HEK293 (cell line): ENCODE data around the gene FILIP1.
A peak's percentile ranks its signal among the peaks of the same experiment; 100 is the strongest.

ENCODE experiments used
- CTCF ChIA-PET: fragments of 350-600 bp; formaldehyde crosslinking; extraction: SDS; loops from one replicate; lab custom pipeline; 2021; ENCODE audit warnings: antibody characterized with exemption; lab: Yijun Ruan, JAX
- POLR2A ChIA-PET: fragments of 300-600 bp; formaldehyde crosslinking; extraction: SDS; loops from one replicate; lab custom pipeline; 2020; ENCODE audit warnings: antibody characterized with exemption, inconsistent platforms; lab: Yijun Ruan, JAX
- H3K27ac ChIP-seq: fragments of 200-500 bp; sonication (Bioruptor generic); 2 replicates; pipeline ENCODE4 v1.5.1; 2014; ENCODE audit warnings: low read depth, low read length, control low read depth, inconsistent platforms; ENCODE audit errors: extremely low read depth
- H3K36me3 ChIP-seq, 2 experiments: fragments of 200-500 bp in 1 of 2; sonication (Bioruptor generic) in 1 of 2; 1 replicate in 1 of 2; 2 replicates in 1 of 2; pipeline ENCODE4 v1.5.1; 2014 to 2017; ENCODE audit warnings: inconsistent platforms in 2 of 2, low read length in 2 of 2; ENCODE audit not compliant: control insufficient read depth in 2 of 2, insufficient read depth in 1 of 2
- H3K4me1 ChIP-seq: fragments of 200-500 bp; sonication (Bioruptor generic); 2 replicates; pipeline ENCODE4 v1.5.1; 2014; ENCODE audit warnings: mild to moderate bottlenecking, low read length, inconsistent platforms; ENCODE audit not compliant: control insufficient read depth, insufficient read depth
- H3K4me3 ChIP-seq: 2 replicates; pipeline ENCODE4 v1.5.1; 2011; ENCODE audit warnings: low read depth, mild to moderate bottlenecking, control low read depth, low read length, moderate library complexity
- H3K9me3 ChIP-seq: fragments of 200-500 bp; sonication (Bioruptor generic); 2 replicates; pipeline ENCODE4 v1.5.1; 2014; ENCODE audit warnings: low read depth, low read length, inconsistent platforms; ENCODE audit not compliant: control insufficient read depth, insufficient read depth
- CTCF ChIP-seq: fragments of 450-650 bp; formaldehyde crosslinking; IDR thresholded peaks from 2 replicates; pipeline ENCODE4 v1.5.1; 2016; ENCODE audit warnings: missing biosample characterization, missing genetic modification characterization
- MZF1 ChIP-seq: fragments of 450-650 bp; formaldehyde crosslinking; IDR thresholded peaks from 2 replicates; pipeline ENCODE4 v1.5.1; 2017; ENCODE audit warnings: missing biosample characterization, missing genetic modification characterization, borderline replicate concordance
- SCRT1 ChIP-seq: fragments of 450-650 bp; formaldehyde crosslinking; IDR thresholded peaks from 2 replicates; pipeline ENCODE4 v1.5.1; 2016; ENCODE audit warnings: missing biosample characterization, missing genetic modification characterization, borderline replicate concordance
- SCRT2 ChIP-seq: fragments of 450-650 bp; formaldehyde crosslinking; IDR thresholded peaks from 2 replicates; pipeline ENCODE4 v1.5.1; 2016; ENCODE audit warnings: missing biosample characterization, missing genetic modification characterization
- ZBTB1 ChIP-seq: fragments of 450-650 bp; formaldehyde crosslinking; IDR thresholded peaks from 2 replicates; pipeline ENCODE4 v1.5.1; 2016; ENCODE audit warnings: missing biosample characterization, missing genetic modification characterization
- ZBTB17 ChIP-seq: fragments of 450-650 bp; formaldehyde crosslinking; IDR thresholded peaks from 2 replicates; pipeline ENCODE4 v1.5.1; 2016; ENCODE audit warnings: missing biosample characterization, missing genetic modification characterization
- ZBTB44 ChIP-seq: fragments of 450-650 bp; IDR thresholded peaks from 2 replicates; pipeline ENCODE4 v1.5.1; 2018; ENCODE audit warnings: missing biosample characterization, mild to moderate bottlenecking, missing genetic modification characterization
- ZBTB7A ChIP-seq: fragments of 450-650 bp; formaldehyde crosslinking; IDR thresholded peaks from 2 replicates; pipeline ENCODE4 v1.5.1; 2016; ENCODE audit warnings: low read depth, missing biosample characterization, missing genetic modification characterization
- ZBTB8A ChIP-seq: fragments of 450-650 bp; formaldehyde crosslinking; IDR thresholded peaks from 2 replicates; pipeline ENCODE4 v1.5.1; 2016; ENCODE audit warnings: missing biosample characterization, missing genetic modification characterization
- ZEB2 ChIP-seq: fragments of 450-650 bp; formaldehyde crosslinking; IDR thresholded peaks from 2 replicates; pipeline ENCODE4 v1.5.1; 2016; ENCODE audit warnings: missing biosample characterization, missing genetic modification characterization
- ZFP3 ChIP-seq: fragments of 450-650 bp; formaldehyde crosslinking; IDR thresholded peaks from 2 replicates; pipeline ENCODE4 v1.5.1; 2016; ENCODE audit warnings: low read depth, missing biosample characterization, missing genetic modification characterization
- ZFP69B ChIP-seq: fragments of 450-650 bp; formaldehyde crosslinking; IDR thresholded peaks from 2 replicates; pipeline ENCODE4 v1.5.1; 2016; ENCODE audit warnings: missing biosample characterization, missing genetic modification characterization
- ZNF157 ChIP-seq: fragments of 450-650 bp; formaldehyde crosslinking; IDR thresholded peaks from 2 replicates; pipeline ENCODE4 v1.5.1; 2016; ENCODE audit warnings: missing biosample characterization, missing genetic modification characterization
- ZNF174 ChIP-seq: fragments of 450-650 bp; formaldehyde crosslinking; IDR thresholded peaks from 2 replicates; pipeline ENCODE4 v1.5.0; 2017; ENCODE audit warnings: missing biosample characterization, mild to moderate bottlenecking, missing genetic modification characterization
- ZNF292 ChIP-seq: fragments of 450-650 bp; formaldehyde crosslinking; IDR thresholded peaks from 2 replicates; pipeline ENCODE4 v1.5.1; 2016; ENCODE audit warnings: low read depth, missing biosample characterization, missing genetic modification characterization, borderline replicate concordance
- ZNF549 ChIP-seq: fragments of 450-650 bp; IDR thresholded peaks from 2 replicates; pipeline ENCODE4 v1.5.1; 2018; ENCODE audit warnings: missing biosample characterization, missing genetic modification characterization, mild to moderate bottlenecking, inconsistent platforms, moderate library complexity
- ZNF558 ChIP-seq: fragments of 450-650 bp; formaldehyde crosslinking; IDR thresholded peaks from 2 replicates; pipeline ENCODE4 v1.5.1; 2016; ENCODE audit warnings: missing biosample characterization, missing genetic modification characterization
- ZNF585B ChIP-seq: fragments of 450-650 bp; formaldehyde crosslinking; IDR thresholded peaks from 2 replicates; pipeline ENCODE4 v1.5.1; 2016; ENCODE audit warnings: missing biosample characterization, missing genetic modification characterization
- ZNF654 ChIP-seq: fragments of 450-650 bp; formaldehyde crosslinking; IDR thresholded peaks from 2 replicates; pipeline ENCODE4 v1.5.1; 2016; ENCODE audit warnings: low read depth, missing biosample characterization, missing genetic modification characterization
- ZNF692 ChIP-seq: fragments of 450-650 bp; formaldehyde crosslinking; IDR thresholded peaks from 2 replicates; pipeline ENCODE4 v1.5.1; 2016; ENCODE audit warnings: missing biosample characterization, missing genetic modification characterization
- ZNF707 ChIP-seq: fragments of 450-650 bp; formaldehyde crosslinking; IDR thresholded peaks from 2 replicates; pipeline ENCODE4 v1.5.1; 2016; ENCODE audit warnings: missing biosample characterization, missing genetic modification characterization
- ZNF843 ChIP-seq: fragments of 450-650 bp; formaldehyde crosslinking; IDR thresholded peaks from 2 replicates; pipeline ENCODE4 v1.5.1; 2016; ENCODE audit warnings: missing biosample characterization, missing genetic modification characterization

The FILIP1 gene

GRCh38 chr6:75370011-75370410 is 123.6 kb downstream of the FILIP1 start (continued):
- TF ChIP-seq ZBTB44 (no peak), ZBTB1 (tag by site-specific recombination) (no peak)

GRCh38 chr6:75368864-75369402 is 124.7 kb downstream of the FILIP1 start:
- Histone ChIP-seq H3K4me1 (no peaks in the 10 kb centered on the region), H3K4me3 (no peak overlapping the region), H3K36me3 (no peaks in the 10 kb centered on the region), H3K27ac (no peak overlapping the region), H3K9me3 (no peaks in the 10 kb centered on the region)
- POLR2A ChIA-PET: interaction anchor here (2.2 kb wide), 2 partner anchors 72 to 156 kb away, joined by 4 to 9 read pairs; no protein-coding TSS in a partner anchor
- TF ChIP-seq ZNF549 (tag by site-specific recombination): no peak
- no peak for TF ChIP-seq ZNF174
- TF ChIP-seq ZBTB8A (tag by site-specific recombination): no peak
- TF ChIP-seq ZNF843: no peak
- TF ChIP-seq ZNF707 (tag by site-specific recombination): no peak
- TF ChIP-seq ZFP3 (tag by site-specific recombination): no peak
- TF ChIP-seq ZBTB7A (tag by site-specific recombination): no peak
- TF ChIP-seq ZNF585B: no peak
- CTCF ChIA-PET: interaction anchor here (0.6 to 5.5 kb wide), 43 partner anchors 7 to 1061 kb away, joined by 3 to 93 read pairs (median 5); no protein-coding TSS in a partner anchor

GRCh38 chr6:75368151-75368779 is 125.3 kb downstream of the FILIP1 start:
- ChIA-PET POLR2A (interaction anchor here (0.7 to 2.2 kb wide), 4 partner anchors 12 to 157 kb away, joined by 3 to 9 read pairs (median 4); partner anchors contain the start of gene TMEM30A), CTCF (interaction anchor here (0.5 to 5.5 kb wide), 61 partner anchors 8 to 203 kb away, joined by 3 to 93 read pairs (median 4); no protein-coding TSS in a partner anchor)
- Histone ChIP-seq H3K27ac (no peak overlapping the region), H3K9me3 (no peaks in the 10 kb centered on the region), H3K4me3 (no peak overlapping the region), H3K4me1 (no peaks in the 10 kb centered on the region), H3K36me3 (no peaks in the 10 kb centered on the region)
- TF ChIP-seq ZEB2 (tag by site-specific recombination): peak; percentile 33; the same call in 1 of the 2 replicates
- no peak for TF ChIP-seq ZNF558 (tag by site-specific recombination)
- peak; percentile 90 for TF ChIP-seq ZFP69B (tag by site-specific recombination)
- TF ChIP-seq SCRT1 (tag by site-specific recombination): peak; percentile 95
- no peak for TF ChIP-seq MZF1 (tag by site-specific recombination)
- no peak for TF ChIP-seq ZNF292 (tag by site-specific recombination)
- TF ChIP-seq SCRT2 (tag by site-specific recombination): peak; percentile 96
- peak; percentile 71 for TF ChIP-seq CTCF (tag by site-specific recombination)
- TF ChIP-seq ZNF157: no peak
- TF ChIP-seq ZNF654 (tag by site-specific recombination): peak; percentile 90
- 0 out of 2 replicates have a peak, but pooled peaks have one; percentile 11 for TF ChIP-seq ZBTB17 (tag by site-specific recombination)
- TF ChIP-seq ZNF692 (tag by site-specific recombination): peak; percentile 91
